ENCODE results near the gene ACTL6B.

DNA sequence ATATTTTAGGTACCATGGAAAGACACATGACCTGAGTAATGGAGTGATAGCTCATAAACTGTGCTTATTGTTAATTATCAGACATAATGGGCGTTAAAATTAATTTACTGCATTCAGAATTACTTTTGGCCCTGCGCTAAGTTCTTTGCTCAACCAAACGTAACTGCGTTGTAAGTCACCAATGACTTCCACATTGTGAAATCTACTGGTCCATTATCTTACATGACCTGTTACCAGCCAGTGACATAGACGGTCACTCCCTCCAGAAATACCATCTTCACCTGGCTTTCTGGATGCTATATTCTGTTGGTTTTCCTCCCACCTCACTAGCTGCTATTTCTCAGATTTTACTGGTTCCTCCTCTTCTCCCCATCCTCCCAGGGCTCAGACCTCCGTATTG is 42.8 kb upstream of the ACTL6B start:
- TF ChIP-seq, protein P1, sequence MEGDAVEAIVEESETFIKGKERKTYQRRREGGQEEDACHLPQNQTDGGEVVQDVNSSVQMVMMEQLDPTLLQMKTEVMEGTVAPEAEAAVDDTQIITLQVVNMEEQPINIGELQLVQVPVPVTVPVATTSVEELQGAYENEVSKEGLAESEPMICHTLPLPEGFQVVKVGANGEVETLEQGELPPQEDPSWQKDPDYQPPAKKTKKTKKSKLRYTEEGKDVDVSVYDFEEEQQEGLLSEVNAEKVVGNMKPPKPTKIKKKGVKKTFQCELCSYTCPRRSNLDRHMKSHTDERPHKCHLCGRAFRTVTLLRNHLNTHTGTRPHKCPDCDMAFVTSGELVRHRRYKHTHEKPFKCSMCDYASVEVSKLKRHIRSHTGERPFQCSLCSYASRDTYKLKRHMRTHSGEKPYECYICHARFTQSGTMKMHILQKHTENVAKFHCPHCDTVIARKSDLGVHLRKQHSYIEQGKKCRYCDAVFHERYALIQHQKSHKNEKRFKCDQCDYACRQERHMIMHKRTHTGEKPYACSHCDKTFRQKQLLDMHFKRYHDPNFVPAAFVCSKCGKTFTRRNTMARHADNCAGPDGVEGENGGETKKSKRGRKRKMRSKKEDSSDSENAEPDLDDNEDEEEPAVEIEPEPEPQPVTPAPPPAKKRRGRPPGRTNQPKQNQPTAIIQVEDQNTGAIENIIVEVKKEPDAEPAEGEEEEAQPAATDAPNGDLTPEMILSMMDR (IDR thresholded peaks at IDR 0.05): no peak
- TF ChIP-seq POLR2A (IDR thresholded peaks at IDR 0.05): no peak
